Lower lobe of right lung (tissue), 2 donors: ENCODE data around the gene SLC25A39. TPM values are rescaled to one million over a fixed set of nuclear protein-coding genes. Genes with fewer than 3 reads are reported as not detected.

Source experiments
- ATAC-seq, 2 donors: fragments of 200-7000 bp; cut with Tn5 transposase; one replicate each; pipeline ENCODE4 v1.9.1; 2020 to 2022; ENCODE audit warnings: mild to moderate bottlenecking in 2 of 2, moderate library complexity in 2 of 2
- DNase-seq: peaks from one replicate; pipeline ENCODE4 v3.0.0-alpha.2; 2020
- H3K27ac ChIP-seq: fragments of 200-600 bp; one replicate; pipeline ENCODE4 v1.8.0; 2022
- H3K27me3 ChIP-seq: fragments of 200-600 bp; one replicate; pipeline ENCODE4 v1.8.0; 2022; ENCODE audit warnings: low read depth
- H3K36me3 ChIP-seq: fragments of 200-600 bp; one replicate; pipeline ENCODE4 v1.8.0; 2022; ENCODE audit warnings: mild to moderate bottlenecking
- H3K4me1 ChIP-seq: fragments of 200-600 bp; one replicate; pipeline ENCODE4 v1.8.0; 2022
- H3K4me3 ChIP-seq: fragments of 200-600 bp; one replicate; pipeline ENCODE4 v1.8.0; 2022; ENCODE audit warnings: mild to moderate bottlenecking
- H3K9me3 ChIP-seq: fragments of 200-600 bp; one replicate; pipeline ENCODE4 v1.8.0; 2022
- CTCF ChIP-seq: fragments of 200-600 bp; IDR thresholded peaks from one replicate; pipeline ENCODE4 v1.8.0; 2022; ENCODE audit warnings: antibody characterized with exemption, mild to moderate bottlenecking
- intact Hi-C: fragments of 100-400 bp; cut with DNase I; formaldehyde crosslinking; loops from one replicate; pipeline ENCODE4 v1.11.0; 2022
- total RNA-seq: library from RNA; stranded (reverse); fragmentation: NEBNext Ultra II Directional; extraction: Animal tissue kit (Norgen Biotek cat#: 25700); gene quantifications from one replicate; pipeline ENCODE4 v1.2.1, GENCODE V29; 2021
- donor health status: DM: no; HTN: yes; CAD: no; lungs with severe emphysema.

SLC25A39 gene
- total RNA-seq, 1 donor from 2014 or later: 76.1 TPM

GRCh38 chr17:44360144-44360533, 35.5 kb upstream of the SLC25A39 start:
- Histone ChIP-seq H3K27ac (no peak overlapping the region), H3K9me3 (no peaks in the 10 kb centered on the region), H3K36me3 (no peaks in the 10 kb centered on the region), H3K4me3 (no peak overlapping the region), H3K27me3 (peaks cover 17% of the 10 kb centered on the region), H3K4me1 (peaks cover 14% of the 10 kb centered on the region)
- DNase-seq (no peak), ATAC-seq (no peak)
- intact Hi-C loops: no loop called here
- TF ChIP-seq CTCF: no peak

GRCh38 chr17:44359458-44360143, 35.0 kb upstream of the SLC25A39 start:
- Histone ChIP-seq H3K27me3 (peaks cover 17% of the 10 kb centered on the region), H3K27ac (no peak overlapping the region), H3K4me3 (no peak overlapping the region), H3K9me3 (no peaks in the 10 kb centered on the region), H3K36me3 (no peaks in the 10 kb centered on the region), H3K4me1 (peaks cover 14% of the 10 kb centered on the region)
- intact Hi-C loops: no loop called here
- DNase-seq (no peak), ATAC-seq (no peak)
- no peak for TF ChIP-seq CTCF

- Histone ChIP-seq H3K4me3 (no peak overlapping the region), H3K4me1 (peaks cover 14% of the 10 kb centered on the region), H3K27ac (no peak overlapping the region), H3K27me3 (peaks cover 17% of the 10 kb centered on the region), H3K36me3 (no peaks in the 10 kb centered on the region), H3K9me3 (no peaks in the 10 kb centered on the region)
- no peak for TF ChIP-seq CTCF
- DNase-seq (no peak), ATAC-seq (no peak)
- intact Hi-C loops: no loop called here
Observed at GRCh38 chr17:44359006-44359405, 34.4 kb upstream of the SLC25A39 start.

- H3K9me3 ChIP-seq: no peaks in the 10 kb centered on the region
- intact Hi-C loops: no loop called here
- peaks cover 4% of the 10 kb centered on the region for H3K36me3 ChIP-seq
- H3K27me3 ChIP-seq: peaks cover 16% of the 10 kb centered on the region
- no peak overlapping the region for H3K27ac ChIP-seq
- no peak for TF ChIP-seq CTCF
- no peak for DNase-seq
- no peak overlapping the region for H3K4me3 ChIP-seq
- ATAC-seq: no peak
- peaks cover 12% of the 10 kb centered on the region for H3K4me1 ChIP-seq
Observed at GRCh38 chr17:44358066-44358465, 33.4 kb upstream of the SLC25A39 start.

- DNase-seq (no peak), ATAC-seq (no peak)
- Histone ChIP-seq H3K27me3 (peaks cover 5% of the 10 kb centered on the region), H3K27ac (no peak overlapping the region), H3K36me3 (peaks cover 21% of the 10 kb centered on the region), H3K4me1 (peaks cover 2% of the 10 kb centered on the region), H3K9me3 (no peaks in the 10 kb centered on the region), H3K4me3 (no peak overlapping the region)
- TF ChIP-seq CTCF: no peak
- intact Hi-C loops: no loop called here
Observed at GRCh38 chr17:44356241-44356640, 31.6 kb upstream of the SLC25A39 start.
